Activated B cell treated with CpG ODN at 0.5 μM for 24 hours (primary cell): ENCODE measurements around the gene UBE4A. TPM values are rescaled to one million over a fixed set of nuclear protein-coding genes. Genes with fewer than 3 reads are reported as not detected.

Source experiments
- ATAC-seq: fragments of 200-7000 bp; cut with Tn5 transposase; one replicate; pipeline ENCODE4 v1.10.0; 2021; ENCODE audit warnings: low read depth, mild to moderate bottlenecking, moderate library complexity
- CTCF ChIA-PET: fragments of 350-600 bp; sonication (Branson Sonifier 250); formaldehyde crosslinking; loops from one replicate; lab custom pipeline; 2021; ENCODE audit warnings: antibody characterized with exemption; lab: Charles Lee
- POLR2A ChIA-PET: fragments of 350-600 bp; sonication (Branson Sonifier 250); formaldehyde crosslinking; loops from one replicate; lab custom pipeline; 2021; ENCODE audit warnings: antibody characterized with exemption; lab: Charles Lee
- DNase-seq: peaks from one replicate; pipeline ENCODE4 v3.0.0; 2022
- H3K27ac Mint-ChIP-seq: one replicate; pipeline ENCODE4 v1.8.0; 2020; ENCODE audit warnings: mixed read lengths
- H3K27me3 Mint-ChIP-seq: one replicate; pipeline ENCODE4 v1.8.0; 2021; ENCODE audit warnings: mixed read lengths
- H3K36me3 Mint-ChIP-seq: one replicate; pipeline ENCODE4 v1.8.0; 2021; ENCODE audit warnings: low read depth, mixed read lengths
- H3K4me1 Mint-ChIP-seq: one replicate; pipeline ENCODE4 v1.8.0; 2021; ENCODE audit warnings: mixed read lengths
- H3K4me3 Mint-ChIP-seq: one replicate; pipeline ENCODE4 v1.8.0; 2020; ENCODE audit warnings: mild to moderate bottlenecking, mixed read lengths
- H3K9me3 Mint-ChIP-seq: one replicate; pipeline ENCODE4 v1.8.0; 2020; ENCODE audit warnings: mixed read lengths
- intact Hi-C: fragments of 100-400 bp; cut with micrococcal nuclease; formaldehyde crosslinking; loops from one replicate; pipeline ENCODE4 v1.15.1; 2024
- total RNA-seq: library from RNA; stranded (reverse); gene quantifications from 2 replicates; pipeline ENCODE4 v1.2.3, GENCODE V29; 2022
- TF ChIP-seq, protein P1 (sequence below): fragments of 200-600 bp; IDR thresholded peaks from one replicate; pipeline ENCODE4 v1.8.0; 2022; ENCODE audit warnings: antibody characterized with exemption, mild to moderate bottlenecking

UBE4A gene
- total RNA-seq, 1 donor from 2014 or later, result 34.2 TPM

DNA sequence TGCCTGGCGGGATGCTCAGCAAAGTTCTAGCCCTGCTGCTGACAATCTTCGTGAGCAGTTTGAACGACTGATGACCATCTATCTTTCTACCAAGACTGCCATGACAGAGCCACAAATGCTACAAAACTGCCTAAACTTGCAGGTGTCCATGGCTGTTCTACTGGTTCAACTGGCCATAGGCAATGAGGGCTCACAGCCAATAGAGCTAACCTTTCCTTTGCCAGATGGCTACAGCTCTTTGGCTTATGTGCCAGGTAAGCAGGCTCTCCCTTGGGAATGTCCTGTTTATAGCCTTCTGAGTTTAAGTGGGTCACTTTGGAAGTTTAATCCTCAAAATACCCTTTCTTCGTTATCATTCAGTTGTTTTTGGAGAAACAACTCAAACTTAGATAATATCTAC, 20.1 kb downstream of the UBE4A start:
- TF ChIP-seq, protein P1, sequence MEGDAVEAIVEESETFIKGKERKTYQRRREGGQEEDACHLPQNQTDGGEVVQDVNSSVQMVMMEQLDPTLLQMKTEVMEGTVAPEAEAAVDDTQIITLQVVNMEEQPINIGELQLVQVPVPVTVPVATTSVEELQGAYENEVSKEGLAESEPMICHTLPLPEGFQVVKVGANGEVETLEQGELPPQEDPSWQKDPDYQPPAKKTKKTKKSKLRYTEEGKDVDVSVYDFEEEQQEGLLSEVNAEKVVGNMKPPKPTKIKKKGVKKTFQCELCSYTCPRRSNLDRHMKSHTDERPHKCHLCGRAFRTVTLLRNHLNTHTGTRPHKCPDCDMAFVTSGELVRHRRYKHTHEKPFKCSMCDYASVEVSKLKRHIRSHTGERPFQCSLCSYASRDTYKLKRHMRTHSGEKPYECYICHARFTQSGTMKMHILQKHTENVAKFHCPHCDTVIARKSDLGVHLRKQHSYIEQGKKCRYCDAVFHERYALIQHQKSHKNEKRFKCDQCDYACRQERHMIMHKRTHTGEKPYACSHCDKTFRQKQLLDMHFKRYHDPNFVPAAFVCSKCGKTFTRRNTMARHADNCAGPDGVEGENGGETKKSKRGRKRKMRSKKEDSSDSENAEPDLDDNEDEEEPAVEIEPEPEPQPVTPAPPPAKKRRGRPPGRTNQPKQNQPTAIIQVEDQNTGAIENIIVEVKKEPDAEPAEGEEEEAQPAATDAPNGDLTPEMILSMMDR, result no peak
- ChIA-PET CTCF (no interaction called here), POLR2A (no interaction called here)
- no peaks in the 10 kb centered on the region for H3K27me3 Mint-ChIP-seq
- peaks cover 91% of the 10 kb centered on the region for H3K36me3 Mint-ChIP-seq
- no peak overlapping the region for H3K27ac Mint-ChIP-seq
- ATAC-seq, result no peak
- no peaks in the 10 kb centered on the region for H3K9me3 Mint-ChIP-seq
- H3K4me1 Mint-ChIP-seq, result no peaks in the 10 kb centered on the region
- H3K4me3 Mint-ChIP-seq, result no peak overlapping the region
- intact Hi-C loops, result no loop called here
- no peak for DNase-seq

DNA sequence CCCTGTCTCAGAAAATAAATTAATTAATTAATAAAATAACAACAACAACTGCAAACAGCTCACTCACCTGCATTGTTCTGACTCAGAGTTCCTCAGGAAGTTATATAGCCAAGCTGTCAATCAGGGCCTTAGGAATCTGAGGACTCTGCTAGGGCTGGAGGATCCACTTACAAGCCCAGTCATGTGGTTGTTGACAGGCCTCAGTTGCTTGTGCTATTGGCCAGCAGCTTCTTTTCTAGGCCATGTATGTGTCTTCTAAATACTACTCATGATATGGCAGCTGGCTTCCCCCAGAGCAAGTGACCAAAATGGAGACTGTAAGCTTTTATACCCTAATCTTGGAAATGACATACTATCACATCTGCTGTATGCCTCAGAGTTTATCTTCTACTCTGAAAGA, 21.2 kb downstream of the UBE4A start:
- Mint-ChIP-seq H3K4me3 (no peak overlapping the region), H3K27ac (no peak overlapping the region)
- CTCF ChIA-PET, result no interaction called here

DNA sequence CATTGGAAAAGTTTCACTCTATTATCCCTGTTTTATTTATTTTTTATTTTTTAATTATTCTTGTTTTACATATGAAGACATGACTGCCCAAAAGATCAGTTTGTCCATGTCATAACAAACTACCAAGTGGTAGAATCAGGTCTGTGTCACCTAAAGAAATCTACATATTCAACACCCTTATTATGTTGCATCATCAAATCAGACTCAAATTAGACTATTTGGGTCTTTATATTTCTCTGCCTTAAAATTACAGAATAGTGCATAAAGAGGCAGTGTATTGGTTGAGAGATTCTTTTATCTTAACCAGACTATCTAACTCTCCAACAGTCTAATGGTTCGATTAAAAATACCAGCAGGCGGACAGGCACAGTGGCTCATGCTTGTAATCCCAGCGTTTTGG, 23.6 kb downstream of the UBE4A start:
- intact Hi-C loops, result no loop called here
- DNase-seq, result no peak
- Mint-ChIP-seq H3K4me1 (no peaks in the 10 kb centered on the region), H3K36me3 (peaks cover 87% of the 10 kb centered on the region), H3K4me3 (no peak overlapping the region), H3K27ac (no peak overlapping the region), H3K9me3 (no peaks in the 10 kb centered on the region), H3K27me3 (no peaks in the 10 kb centered on the region)
- ChIA-PET CTCF (no interaction called here), POLR2A (no interaction called here)
- TF ChIP-seq, protein P1, result no peak
- no peak for ATAC-seq

More for the DNA sequence above, 21.2 kb downstream of the UBE4A start:
- intact Hi-C loops, result no loop called here
- Mint-ChIP-seq H3K9me3 (no peaks in the 10 kb centered on the region), H3K36me3 (peaks cover 87% of the 10 kb centered on the region), H3K27me3 (no peaks in the 10 kb centered on the region), H3K4me1 (no peaks in the 10 kb centered on the region)
- TF ChIP-seq, protein P1, result no peak
- DNase-seq (no peak), ATAC-seq (no peak)
- POLR2A ChIA-PET, result no interaction called here

GRCh38 chr11:118383657-118384056, 24.3 kb downstream of the UBE4A start:
- CTCF ChIA-PET, result no interaction called here
- POLR2A ChIA-PET, result no interaction called here

DNA sequence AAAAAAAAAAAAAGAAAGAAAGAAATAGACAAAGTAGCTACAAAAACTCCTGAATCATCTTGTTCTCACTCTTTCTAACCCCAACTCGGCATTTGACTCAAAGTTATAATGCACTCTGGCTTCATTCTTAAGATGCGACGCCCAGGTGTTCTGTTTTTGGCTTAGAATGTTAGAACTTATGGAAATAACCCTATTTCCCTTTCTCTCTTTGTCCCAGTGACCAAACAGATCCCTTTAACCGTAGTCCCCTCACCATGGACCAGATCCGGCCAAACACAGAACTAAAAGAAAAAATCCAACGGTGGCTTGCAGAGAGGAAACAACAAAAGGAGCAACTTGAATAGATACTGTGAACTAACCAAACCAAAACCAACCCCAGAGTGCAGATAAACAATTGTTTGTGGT, 36.7 kb downstream of the UBE4A start:
- ATAC-seq (no peak), DNase-seq (no peak)
- intact Hi-C loops, result no loop called here
- CTCF ChIA-PET, result no interaction called here
- H3K27me3 Mint-ChIP-seq, result no peaks in the 10 kb centered on the region
- H3K9me3 Mint-ChIP-seq, result no peaks in the 10 kb centered on the region
- H3K4me3 Mint-ChIP-seq, result no peak overlapping the region
- TF ChIP-seq, protein P1, result no peak
- H3K27ac Mint-ChIP-seq, result no peak overlapping the region
- peaks cover 25% of the 10 kb centered on the region for H3K4me1 Mint-ChIP-seq
- POLR2A ChIA-PET, result no interaction called here
- peaks cover 40% of the 10 kb centered on the region for H3K36me3 Mint-ChIP-seq

More at GRCh38 chr11:118383657-118384056, 24.3 kb downstream of the UBE4A start:
- no peak overlapping the region for H3K27ac Mint-ChIP-seq
- H3K36me3 Mint-ChIP-seq, result peaks cover 86% of the 10 kb centered on the region
- no peaks in the 10 kb centered on the region for H3K27me3 Mint-ChIP-seq
- no peak overlapping the region for H3K4me3 Mint-ChIP-seq
- intact Hi-C loops, result no loop called here
- no peak for DNase-seq
- H3K9me3 Mint-ChIP-seq, result no peaks in the 10 kb centered on the region
- TF ChIP-seq, protein P1, result no peak
- ATAC-seq, result no peak
- no peaks in the 10 kb centered on the region for H3K4me1 Mint-ChIP-seq
